NCI-H82 treated with DMSO at 0.1 percent for 48 hours (cell line): ENCODE data around the gene CDH23.
"Not testable (repeated sequence)": the region's sequence is repeated elsewhere in the genome, so short reads cannot be mapped to it uniquely, and the experiment has no call there.

Experiments used
- DNase-seq: peaks from one replicate; lab custom pipeline; 2025; ENCODE audit not compliant: unreplicated experiment; lab: John Stamatoyannopoulos, UW

Gene CDH23

DNA sequence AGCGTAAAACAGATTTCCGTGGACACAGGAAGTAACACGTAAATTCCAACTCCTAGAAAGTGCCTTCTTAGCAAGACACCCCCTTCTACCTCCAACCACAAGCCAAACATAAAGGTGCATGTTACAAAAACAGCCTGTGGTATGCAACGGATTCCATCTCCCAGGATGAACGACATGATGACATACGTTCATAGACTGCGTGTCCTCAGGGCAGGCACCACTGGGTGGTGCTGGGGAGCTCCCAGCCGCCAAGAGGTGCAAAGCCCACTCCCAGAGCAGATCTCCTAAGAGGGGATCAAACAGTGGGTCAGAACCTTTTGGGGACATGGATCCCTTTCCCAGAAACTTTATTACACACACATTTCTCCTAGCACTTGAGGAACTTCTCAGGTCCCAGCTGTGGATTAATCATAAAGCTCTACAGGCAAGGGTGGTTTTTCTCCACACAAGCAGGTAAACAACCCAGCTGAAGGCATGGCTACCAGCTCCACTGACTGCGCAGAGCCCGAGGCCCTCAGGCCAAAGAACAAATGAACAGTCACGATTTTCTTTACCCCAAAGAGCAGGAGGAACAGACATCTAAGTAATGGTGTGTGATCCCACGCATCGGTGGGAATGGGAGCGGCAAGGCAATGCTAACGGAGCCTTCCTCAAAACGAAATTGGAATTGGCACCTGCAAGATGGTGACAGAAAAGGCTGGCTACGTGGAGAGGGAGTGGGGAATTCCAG lies 440.5 kb downstream of the CDH23 start:
- DNase-seq, result peak; percentile 34

DNA sequence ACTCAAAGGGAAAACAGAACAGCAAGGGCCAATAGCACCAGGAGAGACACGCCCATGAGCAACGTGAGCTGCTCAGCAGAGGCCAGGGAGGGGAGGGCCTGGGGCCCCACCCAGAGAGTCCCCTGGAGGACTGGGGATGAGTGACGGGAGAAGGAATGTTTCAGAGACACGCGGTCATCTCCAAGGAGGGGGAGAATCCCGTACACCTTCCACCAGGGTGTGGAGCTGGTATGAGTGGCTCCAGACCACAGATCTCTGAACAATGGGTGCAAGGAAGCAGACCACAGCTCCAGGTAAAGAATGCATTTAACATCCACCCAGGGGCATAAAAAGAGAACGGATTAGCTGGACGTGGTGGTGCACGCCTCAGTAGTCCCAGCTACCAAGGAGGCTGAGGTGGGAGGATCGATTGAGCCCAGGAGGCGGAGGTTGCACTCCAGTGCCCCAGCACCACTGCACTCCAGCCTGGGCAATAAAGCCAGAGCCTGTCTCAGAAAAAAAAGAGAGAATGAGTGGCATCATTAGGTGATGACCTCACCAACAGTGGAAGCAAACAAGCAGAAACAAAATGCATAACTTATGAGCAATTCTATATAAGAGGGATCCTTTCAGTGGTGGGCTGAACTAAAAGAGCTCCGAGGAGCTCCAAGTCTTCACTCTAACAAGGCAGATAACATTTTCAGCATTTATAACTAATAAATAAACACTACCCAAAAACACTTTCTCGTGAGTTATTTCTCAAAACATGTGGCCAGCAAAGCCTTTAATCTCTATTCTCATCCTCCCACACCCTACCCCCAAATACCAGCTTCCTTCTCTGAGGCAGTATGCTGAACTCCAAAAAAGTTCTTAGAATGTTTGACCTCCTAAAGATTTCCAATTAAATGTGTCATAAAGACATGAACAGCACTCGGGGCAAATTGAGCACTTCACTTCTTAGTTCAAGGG lies 441.8 kb downstream of the CDH23 start:
- no peak for DNase-seq

DNA sequence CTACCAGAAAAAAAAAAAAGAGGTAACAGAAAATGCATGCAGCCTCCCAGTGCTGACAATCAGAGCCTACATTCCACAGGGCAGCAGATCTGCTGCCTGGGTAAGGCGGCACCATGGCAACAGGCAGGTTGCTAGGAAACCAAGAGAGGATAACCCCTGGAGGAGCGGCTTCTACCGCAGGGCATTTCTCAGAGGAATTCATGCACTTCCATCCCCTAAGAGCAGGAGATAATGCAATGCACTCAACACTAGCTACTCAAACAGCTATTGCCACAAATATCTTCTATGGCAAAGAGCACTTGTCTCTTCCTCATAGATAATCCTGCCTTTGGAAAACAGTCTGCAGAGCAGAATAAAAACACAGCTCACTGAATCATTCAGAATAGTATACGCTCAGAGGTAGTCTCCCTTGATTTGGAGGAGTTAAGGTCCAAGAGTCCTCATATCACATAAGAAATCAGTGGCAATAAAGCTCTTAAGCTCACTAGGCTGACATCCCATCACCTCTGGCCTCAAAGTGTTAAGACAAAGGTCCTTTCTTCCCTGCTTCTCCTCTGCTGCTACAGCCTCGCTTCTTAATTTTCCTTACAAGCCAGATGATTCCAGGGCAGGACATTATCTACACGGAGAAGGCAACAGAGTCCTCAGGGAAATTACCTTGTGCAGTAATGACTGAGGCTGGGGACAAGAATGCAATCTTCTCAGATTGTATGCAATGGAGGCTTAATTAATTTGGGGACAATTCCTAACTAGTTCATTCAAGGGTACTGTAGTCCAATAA lies 443.6 kb downstream of the CDH23 start:
- peak; percentile 44 for DNase-seq

DNA sequence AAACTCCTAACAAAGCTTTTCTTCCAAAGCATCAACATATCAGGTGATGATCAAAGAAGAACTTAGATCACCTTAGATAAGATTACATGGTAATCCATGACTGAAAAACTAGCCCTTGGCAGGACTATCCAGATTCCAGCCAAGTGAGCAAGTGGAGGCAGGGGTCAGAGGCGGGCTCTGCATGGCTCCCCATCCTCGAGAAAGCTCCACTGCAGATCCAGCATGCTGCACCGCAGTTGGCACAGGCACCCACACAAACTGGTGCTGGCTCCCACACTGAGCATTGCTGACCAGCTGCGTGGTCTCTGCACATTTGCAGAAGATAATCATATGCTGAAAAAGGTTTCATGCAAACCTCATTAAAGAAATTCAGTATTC lies 444.2 kb downstream of the CDH23 start:
- DNase-seq, result no peak

DNA sequence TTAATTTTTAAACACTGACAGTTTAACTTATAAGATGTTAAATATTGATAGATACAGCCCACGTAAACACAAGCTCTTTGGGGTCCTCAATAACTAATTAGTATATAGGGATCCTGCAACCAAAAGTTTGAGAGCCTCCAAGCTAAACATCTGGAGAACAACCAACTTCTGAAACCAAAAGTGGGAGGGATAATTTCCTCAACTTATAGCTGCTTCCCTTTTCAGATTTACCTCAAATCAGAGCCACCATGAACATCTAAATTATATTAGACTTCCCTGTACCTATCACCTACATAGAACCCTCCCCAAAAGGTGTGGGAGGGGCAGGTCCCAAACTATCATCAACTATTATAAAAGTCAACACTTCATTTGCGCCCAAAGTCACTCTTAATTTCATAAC lies 445.7 kb downstream of the CDH23 start:
- DNase-seq, result no peak

DNA sequence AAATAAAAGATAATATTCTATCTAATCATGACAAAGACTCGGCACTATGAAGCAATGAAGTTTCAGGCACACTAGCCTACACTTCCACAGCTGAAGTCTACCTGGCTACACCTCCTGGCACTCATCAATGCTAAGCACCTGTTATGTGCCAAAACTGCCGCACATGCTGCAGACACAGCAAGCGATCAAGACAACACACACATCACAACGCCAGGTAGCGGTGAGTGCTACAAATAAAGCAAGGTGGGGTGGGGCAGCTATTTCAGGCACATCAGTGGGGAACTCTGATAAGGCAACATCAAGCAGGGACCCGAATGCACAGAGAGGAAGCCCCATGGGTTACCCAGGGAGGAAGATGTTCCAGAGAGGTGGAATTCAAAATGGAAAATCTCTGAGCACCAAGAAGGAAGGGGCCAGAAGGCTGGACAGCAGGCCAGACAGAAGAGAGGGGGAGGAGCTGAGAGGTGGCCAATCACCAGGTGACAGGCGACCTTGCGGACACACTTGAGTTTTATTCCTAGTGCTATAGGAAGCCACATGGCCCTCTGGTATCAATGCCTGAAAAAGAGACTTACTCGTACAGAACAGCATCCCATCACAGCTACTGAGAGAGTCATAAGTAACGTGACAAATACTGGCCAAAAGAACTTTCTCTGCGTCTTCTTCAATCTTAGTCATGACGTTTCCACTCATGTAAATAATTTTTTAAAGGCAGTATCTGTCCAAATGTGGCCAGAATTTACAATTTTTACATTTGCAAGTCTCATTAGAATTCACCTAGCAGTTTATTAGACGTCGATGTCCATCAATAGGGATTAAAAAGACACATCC lies 446.4 kb downstream of the CDH23 start:
- DNase-seq, result no peak

DNA sequence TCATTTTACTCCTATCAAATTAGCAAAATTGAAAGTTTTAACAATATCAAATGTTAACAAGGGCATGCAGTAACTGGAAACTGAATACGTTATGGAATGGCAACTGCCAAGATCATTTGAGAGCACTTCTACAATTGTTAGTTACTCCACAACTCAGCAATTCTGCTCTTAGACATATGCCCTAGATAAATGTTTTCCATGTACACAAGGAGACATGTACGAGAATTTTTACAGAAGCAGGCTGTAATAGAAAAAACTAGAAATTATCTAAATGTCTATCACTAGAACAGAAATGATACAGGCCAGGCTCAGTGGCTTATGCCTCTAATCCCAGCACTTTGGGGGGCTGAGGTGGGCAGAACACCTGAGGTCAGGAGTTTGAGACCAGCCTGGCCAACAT lies 447.4 kb downstream of the CDH23 start:
- DNase-seq, result no peak

DNA sequence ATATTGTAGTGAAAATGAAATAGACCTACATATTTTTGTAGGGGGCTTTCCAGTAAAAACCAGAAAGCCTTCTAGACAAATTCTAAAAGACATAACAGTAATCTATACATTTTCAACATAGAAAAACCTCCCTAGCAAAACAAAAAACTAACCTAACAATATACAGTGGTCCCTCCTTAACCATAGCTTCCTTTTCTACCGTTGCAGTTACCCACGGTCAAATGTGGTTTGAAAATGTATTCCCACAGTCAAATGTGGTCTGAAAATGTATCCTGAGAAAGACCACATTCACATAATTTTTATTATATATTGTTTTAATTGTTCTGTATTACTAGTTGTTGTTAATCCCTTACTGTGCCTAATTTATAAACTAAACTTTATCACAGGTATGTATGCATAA lies 448.0 kb downstream of the CDH23 start:
- DNase-seq, result no peak

DNA sequence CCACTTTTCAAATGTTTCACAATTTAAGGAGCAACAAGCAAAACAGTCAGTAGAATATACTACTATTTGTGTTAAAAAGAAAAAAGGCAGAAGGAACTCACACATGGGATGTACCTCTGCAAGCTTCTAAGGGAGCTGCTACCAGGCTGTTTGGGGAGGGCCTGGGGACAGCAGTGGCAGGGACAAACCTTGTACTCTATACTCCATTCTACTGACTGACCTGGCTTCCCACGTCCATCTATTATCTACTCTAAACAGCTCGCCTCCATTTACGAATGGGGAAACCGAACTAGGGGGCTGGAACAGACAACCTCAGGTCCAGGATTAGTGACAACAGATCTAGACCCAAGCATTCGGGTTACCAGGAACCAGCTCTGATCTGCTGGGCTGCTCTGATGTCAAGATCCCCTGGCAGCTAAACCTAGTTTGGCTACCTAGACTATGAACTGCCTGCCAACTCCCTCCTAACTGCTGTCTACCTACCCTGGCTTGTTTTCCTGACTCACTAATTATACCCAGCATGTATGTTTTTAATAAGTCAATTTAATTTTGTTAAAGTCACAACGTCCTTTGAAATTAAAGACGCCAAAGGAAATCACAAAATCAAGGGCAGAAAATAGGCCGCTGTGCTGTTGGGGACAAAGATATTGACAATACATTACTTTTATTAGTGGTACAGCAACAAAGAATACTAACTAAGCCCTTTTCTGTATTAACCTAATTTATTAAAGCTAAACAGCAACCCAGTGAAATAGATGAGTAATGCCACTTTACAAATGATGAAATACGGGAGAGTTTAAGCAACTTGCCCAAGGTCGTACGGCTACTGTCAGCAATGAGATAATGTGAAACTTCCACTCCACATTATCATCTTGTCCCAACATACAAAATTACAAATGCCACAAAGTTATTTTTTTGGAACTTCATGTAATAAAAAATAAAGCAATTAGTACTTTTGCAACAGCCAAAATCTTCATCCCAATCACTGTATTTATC lies 449.0 kb downstream of the CDH23 start:
- no peak for DNase-seq

DNA sequence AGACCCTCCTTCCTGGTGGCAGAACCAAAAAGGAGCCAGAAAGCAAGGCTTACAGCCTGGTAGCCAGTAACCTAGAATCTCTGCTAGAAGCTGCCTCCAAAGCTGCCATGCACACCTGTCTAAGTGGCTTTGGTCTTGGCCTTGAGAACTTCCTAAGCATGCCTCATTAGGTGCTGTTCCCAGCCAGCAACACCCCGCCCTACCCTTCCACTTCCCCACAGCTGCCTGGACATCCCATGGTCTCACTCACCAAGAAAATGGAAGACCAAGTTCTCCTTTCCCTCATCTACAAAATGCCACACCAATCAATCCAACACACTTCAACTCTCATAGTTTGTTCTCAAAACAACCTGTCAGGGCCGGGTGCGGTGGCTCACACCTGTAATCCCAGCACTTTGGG lies 450.1 kb downstream of the CDH23 start:
- DNase-seq, result no peak

DNA sequence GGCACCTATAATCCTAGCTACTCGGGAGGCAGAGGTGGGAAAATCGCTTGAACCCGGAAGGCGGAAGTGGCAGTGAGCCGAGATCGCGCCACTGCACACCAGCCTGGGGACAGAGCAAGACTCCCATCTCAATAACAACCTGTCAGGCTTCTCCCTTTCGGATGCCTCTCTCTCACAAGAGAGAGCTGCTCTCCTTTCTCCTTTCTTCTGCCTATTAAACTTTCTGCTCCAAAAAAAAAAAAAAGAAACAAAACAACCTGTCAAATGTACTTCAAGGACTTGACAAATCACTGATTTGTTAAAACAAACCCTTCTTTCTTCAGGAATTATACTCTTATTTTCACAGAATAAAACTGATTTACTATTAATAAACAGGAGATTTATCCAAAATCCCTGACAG lies 450.7 kb downstream of the CDH23 start:
- no peak for DNase-seq

DNA sequence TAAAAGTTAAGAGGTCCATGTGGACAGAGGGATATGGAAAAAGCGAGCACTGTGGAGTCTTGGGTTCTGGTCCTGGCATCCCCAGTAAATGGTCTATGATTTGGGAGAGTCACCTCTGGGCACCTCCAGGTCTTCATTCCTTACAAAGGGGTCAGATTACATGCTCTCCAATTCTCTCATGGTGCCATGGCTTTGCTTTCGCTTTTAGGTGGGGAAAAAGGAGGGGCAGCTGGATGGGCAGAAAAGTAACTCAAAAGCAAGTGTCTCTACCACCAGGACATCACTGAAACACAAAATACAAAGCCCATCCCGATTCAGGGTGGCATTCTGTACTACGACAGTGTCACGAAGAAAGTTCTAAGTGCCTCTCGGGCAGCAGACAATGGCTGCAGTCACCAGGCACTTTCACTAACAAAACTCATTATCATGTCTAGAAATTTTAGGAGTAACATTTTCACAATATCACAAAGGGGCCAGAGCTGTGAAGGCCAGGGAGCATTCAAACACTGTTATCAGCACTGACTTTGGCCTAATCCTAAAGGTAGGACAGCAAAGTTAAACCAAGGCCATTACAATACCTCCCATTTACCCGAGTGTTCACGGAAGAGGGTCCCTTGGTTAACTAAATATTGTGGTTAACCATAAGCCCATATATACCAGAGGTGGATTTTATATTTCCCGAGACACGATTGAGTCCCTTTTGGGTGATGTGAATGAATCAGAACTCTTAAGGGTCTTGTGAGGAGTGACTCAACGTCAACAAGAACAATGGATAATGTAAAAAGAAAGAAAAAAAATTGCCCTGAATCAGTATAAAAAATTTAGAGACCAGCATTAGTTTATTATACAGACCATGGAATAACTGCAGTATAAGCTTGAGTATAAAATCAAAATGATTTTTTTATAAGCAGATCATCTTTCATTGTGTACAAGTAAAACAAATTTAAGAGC lies 451.9 kb downstream of the CDH23 start:
- no peak for DNase-seq

DNA sequence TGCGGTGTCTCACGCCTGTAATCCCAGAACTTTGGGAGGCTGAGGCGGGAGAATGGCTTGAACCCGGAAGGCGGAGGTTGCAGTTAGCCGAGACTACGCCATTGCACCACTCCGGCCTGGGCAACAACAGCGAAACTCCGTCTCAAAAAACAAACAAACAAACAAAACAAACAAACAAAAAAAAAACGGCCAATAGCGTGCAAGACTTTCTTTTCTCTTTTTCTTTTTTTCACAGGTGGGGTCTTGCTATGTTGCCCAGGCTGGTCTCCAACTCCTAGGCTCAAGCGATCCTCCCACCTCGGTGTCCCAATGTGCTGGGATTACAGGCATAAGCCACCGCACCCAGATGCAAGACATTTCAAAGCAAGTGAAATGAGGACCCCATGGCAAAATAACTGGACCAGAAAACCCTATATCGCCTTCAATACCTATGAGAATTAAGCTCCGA lies 452.8 kb downstream of the CDH23 start:
- DNase-seq, result no peak

DNA sequence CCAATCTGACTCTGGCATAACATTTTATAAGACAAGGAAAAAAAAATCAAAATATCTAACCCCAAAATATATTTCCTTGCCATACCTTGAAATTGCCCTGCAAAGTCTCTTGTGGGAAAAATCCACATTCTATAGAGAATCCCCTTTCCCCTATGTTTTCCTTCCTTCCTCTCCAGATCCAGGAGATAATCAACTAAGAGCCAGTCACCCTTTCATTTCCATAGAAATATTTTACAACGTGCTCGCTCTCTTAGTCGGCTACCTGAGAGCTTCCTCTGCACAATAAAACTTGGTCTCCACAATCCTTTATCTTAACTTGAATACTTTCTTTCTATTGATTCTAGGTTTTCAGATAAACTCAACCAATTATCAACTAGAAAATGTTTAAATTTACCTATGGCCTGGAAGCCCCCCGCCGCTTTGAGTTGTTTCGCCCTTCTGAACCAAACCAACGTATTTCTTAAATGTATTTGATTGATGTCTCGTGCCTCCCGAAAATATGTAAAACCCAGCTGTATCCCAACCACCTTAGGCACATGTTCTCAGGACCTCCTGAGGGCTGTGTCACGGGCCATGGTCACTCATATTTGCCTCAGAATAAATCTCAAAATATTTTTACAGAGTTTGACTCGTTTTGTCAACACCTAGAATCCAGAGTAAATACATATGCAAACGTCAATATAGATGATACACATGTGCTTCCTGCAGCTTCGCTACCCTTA lies 453.5 kb downstream of the CDH23 start:
- DNase-seq, result no peak

DNA sequence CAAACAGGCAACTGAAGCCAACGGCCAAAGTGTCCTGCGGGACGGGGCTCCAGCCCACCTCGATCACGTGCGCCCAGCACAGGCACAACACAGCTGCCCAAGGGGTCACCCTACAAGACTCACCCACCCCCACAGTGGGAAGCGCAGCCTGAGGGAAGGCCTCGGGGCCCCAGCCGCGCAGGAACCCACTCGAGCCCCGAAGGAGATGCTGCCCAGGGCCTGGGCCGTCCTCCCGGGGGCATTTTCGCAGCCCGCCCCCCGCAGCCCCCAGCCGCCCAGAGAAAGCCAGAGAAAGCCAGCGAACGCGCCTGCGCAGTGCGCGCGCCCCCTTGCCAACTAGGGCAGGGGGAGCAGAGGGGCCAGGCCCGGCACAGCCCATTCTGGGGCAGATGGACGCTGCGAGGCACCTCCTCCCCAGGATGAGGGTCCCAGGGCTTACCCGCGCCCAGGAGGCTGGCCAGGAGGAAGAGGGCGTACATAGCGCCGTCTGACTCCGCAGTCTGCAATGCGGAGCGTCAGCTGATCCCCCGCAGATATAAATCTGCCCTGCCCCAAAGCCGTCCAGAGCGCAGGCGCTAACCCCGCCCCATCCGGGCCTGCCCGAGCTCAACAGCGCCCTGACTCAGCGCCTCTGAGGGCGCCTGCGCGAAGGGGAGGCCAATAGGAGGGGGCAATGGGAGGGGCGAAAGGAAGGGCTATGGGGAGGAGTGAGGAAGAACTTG lies 454.2 kb downstream of the CDH23 start, which contains the start of gene PSAP:
Gene PSAP (minus strand): TSS at position 509 of the 722 bp plus-strand sequence. CDS start 30 bp downstream, at position 479.
- peak; percentile 93 for DNase-seq

DNA sequence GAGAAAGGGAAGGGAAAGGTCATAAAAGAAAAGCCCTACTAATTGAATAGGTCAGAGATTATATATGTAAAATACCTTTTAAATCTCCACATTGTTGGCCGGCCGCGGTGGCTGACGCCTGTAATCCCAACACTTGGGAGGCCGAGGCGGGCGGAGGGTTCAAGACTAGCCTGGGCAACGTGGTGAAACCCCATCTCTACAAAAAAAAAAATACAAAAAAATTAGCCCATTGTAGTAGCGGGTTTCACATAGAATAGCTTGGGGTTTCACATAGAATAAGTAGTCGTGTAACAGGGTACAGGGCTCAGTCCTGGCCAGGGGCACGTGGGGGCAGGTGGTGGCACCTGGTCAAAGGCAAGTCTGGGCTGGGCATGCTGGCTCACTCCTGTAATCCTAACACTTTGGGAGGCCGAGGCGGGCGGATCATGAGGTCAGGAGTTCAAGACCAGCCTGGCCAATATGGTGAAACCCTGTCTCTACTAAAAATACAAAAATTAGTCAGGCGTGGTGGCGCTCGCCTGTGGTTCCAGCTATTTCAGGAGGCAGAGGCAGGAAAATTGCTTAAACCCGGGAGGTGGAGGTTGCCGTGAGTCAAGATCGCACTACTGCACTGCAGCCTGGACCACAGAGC lies 454.9 kb downstream of the CDH23 start:
- not testable (repeated sequence) for DNase-seq
